Measurements from ENCODE around the gene CST8. TPM values are rescaled to one million over a fixed set of nuclear protein-coding genes. Genes with fewer than 3 reads are reported as not detected.

CST8 gene
- polyA plus RNA-seq, 1 of the 3 experiments (the other 2 are of a cell fraction), result not detected

DNA sequence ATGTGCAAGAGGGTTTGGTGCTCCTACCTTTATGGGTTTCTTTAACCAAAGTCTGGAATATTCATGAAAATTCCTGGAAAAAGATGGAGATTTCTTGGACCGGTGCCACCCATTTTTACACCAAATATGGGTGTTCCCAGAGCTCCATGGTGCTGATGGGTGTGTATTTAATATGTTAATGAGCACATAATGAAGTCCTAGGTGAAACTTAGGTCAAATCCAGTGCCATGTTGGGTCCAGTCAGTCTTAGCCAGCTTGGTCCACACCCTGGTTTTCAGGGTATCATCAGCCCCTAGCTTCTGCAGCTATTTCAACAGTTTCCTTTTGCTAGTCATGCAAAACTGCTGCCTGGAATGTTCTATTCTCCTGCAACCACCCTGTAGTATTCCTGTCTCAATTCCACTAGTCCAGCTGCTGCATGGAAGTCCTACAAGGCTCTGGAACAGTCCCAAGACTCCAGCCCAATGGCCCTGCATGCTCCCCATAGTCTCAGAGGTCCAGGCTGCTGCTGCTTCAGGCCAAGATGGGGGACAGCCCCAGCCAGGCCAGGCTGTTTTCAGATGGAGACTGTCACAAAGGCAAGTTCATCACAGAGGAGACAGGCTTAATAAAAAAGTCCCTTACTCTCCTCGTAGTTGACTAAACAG is 45.5 kb downstream of the CST8 start:
- no peak overlapping the region for H3K9ac ChIP-seq
- WGBS (ENCODE audit: low lambda C conversion rate), result 0% methylated on average over 2 of the region's 2 CpGs
- H3K79me2 ChIP-seq (ENCODE audit: insufficient read depth), result no peaks in the 10 kb centered on the region
- DNase-seq, result no peak
- no peaks in the 10 kb centered on the region for H4K20me1 ChIP-seq (ENCODE audit: insufficient read depth)
- no peaks in the 10 kb centered on the region for H3K27me3 ChIP-seq (ENCODE audit: insufficient read depth)
- TF ChIP-seq RCOR1 (IDR thresholded peaks at IDR 0.05; ENCODE audit: low read length) (no peak), NFIC (IDR thresholded peaks at IDR 0.05; ENCODE audit: borderline replicate concordance) (no peak), FOXJ3 (CRISPR knock-in tag; IDR thresholded peaks at IDR 0.05) (no peak), SMC3 (IDR thresholded peaks at IDR 0.05; ENCODE audit: low read depth, low read length) (no peak), MXI1 (IDR thresholded peaks at IDR 0.05; ENCODE audit: low read depth, low read length) (no peak), EZH2phosphoT487 (IDR thresholded peaks at IDR 0.05; ENCODE audit: borderline replicate concordance, low read depth) (no peak), SIN3A (IDR thresholded peaks at IDR 0.05; ENCODE audit: borderline replicate concordance, low read depth, low read length) (no peak), JUND (IDR thresholded peaks at IDR 0.05) (no peak), FOXM1 (IDR thresholded peaks at IDR 0.05; ENCODE audit: low read depth) (no peak), TCF12 (IDR thresholded peaks at IDR 0.05) (no peak)
- TF ChIP-seq, protein P1, sequence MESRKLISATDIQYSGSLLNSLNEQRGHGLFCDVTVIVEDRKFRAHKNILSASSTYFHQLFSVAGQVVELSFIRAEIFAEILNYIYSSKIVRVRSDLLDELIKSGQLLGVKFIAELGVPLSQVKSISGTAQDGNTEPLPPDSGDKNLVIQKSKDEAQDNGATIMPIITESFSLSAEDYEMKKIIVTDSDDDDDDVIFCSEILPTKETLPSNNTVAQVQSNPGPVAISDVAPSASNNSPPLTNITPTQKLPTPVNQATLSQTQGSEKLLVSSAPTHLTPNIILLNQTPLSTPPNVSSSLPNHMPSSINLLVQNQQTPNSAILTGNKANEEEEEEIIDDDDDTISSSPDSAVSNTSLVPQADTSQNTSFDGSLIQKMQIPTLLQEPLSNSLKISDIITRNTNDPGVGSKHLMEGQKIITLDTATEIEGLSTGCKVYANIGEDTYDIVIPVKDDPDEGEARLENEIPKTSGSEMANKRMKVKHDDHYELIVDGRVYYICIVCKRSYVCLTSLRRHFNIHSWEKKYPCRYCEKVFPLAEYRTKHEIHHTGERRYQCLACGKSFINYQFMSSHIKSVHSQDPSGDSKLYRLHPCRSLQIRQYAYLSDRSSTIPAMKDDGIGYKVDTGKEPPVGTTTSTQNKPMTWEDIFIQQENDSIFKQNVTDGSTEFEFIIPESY (IDR thresholded peaks at IDR 0.05; ENCODE audit: borderline replicate concordance, low read depth), result no peak
- TF ChIP-seq, protein P2, sequence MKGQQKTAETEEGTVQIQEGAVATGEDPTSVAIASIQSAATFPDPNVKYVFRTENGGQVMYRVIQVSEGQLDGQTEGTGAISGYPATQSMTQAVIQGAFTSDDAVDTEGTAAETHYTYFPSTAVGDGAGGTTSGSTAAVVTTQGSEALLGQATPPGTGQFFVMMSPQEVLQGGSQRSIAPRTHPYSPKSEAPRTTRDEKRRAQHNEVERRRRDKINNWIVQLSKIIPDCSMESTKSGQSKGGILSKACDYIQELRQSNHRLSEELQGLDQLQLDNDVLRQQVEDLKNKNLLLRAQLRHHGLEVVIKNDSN (IDR thresholded peaks at IDR 0.05; ENCODE audit: borderline replicate concordance, low read depth), result no peak
- no peaks in the 10 kb centered on the region for H3K36me3 ChIP-seq (replicated peaks in 1 of 2; ENCODE audit: control insufficient read depth in 1 of 2, insufficient read depth in 2 of 2, low read length in 1 of 2)
- no peaks in the 10 kb centered on the region for H3K9me2 ChIP-seq
- H3K9me3 ChIP-seq, result no peaks in the 10 kb centered on the region
- H3K4me2 ChIP-seq, result no peak overlapping the region
- H3K4me1 ChIP-seq (ENCODE audit: control insufficient read depth in 1 of 2, insufficient read depth in 2 of 2, low read depth in 1 of 2, low read length in 1 of 2), result no peaks in the 10 kb centered on the region
- H3K4me3 ChIP-seq (ENCODE audit: low read depth in 2 of 2, low read length in 1 of 2), result no peak overlapping the region
- no peak overlapping the region for H2AFZ ChIP-seq (ENCODE audit: low read depth)
- H3K27ac ChIP-seq (ENCODE audit: low read depth in 2 of 2, low read length in 1 of 2), result no peak overlapping the region
- CTCF ChIA-PET, result no interaction called here
- POLR2A ChIA-PET, result no interaction called here
- H3F3A ChIP-seq (replicated peaks; ENCODE audit: insufficient read depth), result no peaks in the 10 kb centered on the region

DNA sequence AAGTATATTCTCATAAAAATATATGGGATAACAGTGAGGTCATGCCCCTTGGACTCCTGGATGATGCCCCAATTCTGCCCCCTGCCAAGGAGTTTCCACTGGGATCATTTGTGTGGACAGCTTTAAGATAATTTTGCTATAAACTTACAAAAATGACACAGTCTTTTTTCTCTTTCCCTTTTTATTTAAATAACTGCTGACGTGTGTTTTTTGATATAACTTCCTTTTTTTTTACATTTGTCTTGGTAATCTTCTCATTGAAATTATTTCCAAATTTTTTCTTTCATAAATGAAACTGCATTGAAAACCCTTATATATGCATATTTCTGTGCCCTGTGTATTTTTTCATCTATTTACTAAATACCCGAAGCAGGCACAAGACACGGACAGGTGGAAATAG is 46.1 kb downstream of the CST8 start:
- DNase-seq, result no peak
- POLR2A ChIA-PET, result no interaction called here
- Histone ChIP-seq H2AFZ (ENCODE audit: low read depth) (no peak overlapping the region), H3K4me2 (no peak overlapping the region), H3K36me3 (replicated peaks in 1 of 2; ENCODE audit: control insufficient read depth in 1 of 2, insufficient read depth in 2 of 2, low read length in 1 of 2) (no peaks in the 10 kb centered on the region), H3K9me3 (no peaks in the 10 kb centered on the region), H4K20me1 (ENCODE audit: insufficient read depth) (no peaks in the 10 kb centered on the region), H3F3A (replicated peaks; ENCODE audit: insufficient read depth) (no peaks in the 10 kb centered on the region), H3K4me3 (ENCODE audit: low read depth in 2 of 2, low read length in 1 of 2) (no peak overlapping the region), H3K9ac (no peak overlapping the region), H3K4me1 (ENCODE audit: control insufficient read depth in 1 of 2, insufficient read depth in 2 of 2, low read depth in 1 of 2, low read length in 1 of 2) (no peaks in the 10 kb centered on the region), H3K79me2 (ENCODE audit: insufficient read depth) (no peaks in the 10 kb centered on the region), H3K9me2 (no peaks in the 10 kb centered on the region), H3K27ac (ENCODE audit: low read depth in 2 of 2, low read length in 1 of 2) (no peak overlapping the region), H3K27me3 (ENCODE audit: insufficient read depth) (no peaks in the 10 kb centered on the region)
- 5% methylated on average over 3 of the region's 3 CpGs for WGBS (ENCODE audit: low lambda C conversion rate)
- no peak for TF ChIP-seq SMC3 (IDR thresholded peaks at IDR 0.05; ENCODE audit: low read depth, low read length)
- no peak for TF ChIP-seq EP300 (IDR thresholded peaks at IDR 0.05; ENCODE audit: borderline replicate concordance in 1 of 2, low read depth in 1 of 2, low read length in 1 of 2)
- TF ChIP-seq JUND (IDR thresholded peaks at IDR 0.05), result no peak
- no peak for TF ChIP-seq MXI1 (IDR thresholded peaks at IDR 0.05; ENCODE audit: low read depth, low read length)
- no peak for TF ChIP-seq YY1 (IDR thresholded peaks at IDR 0.05; ENCODE audit: low read depth)
- no peak for TF ChIP-seq RAD21 (IDR thresholded peaks at IDR 0.05; ENCODE audit: low read length)
- TF ChIP-seq SIN3A (IDR thresholded peaks at IDR 0.05; ENCODE audit: borderline replicate concordance, low read depth, low read length), result no peak
- TF ChIP-seq, protein P2 (IDR thresholded peaks at IDR 0.05; ENCODE audit: borderline replicate concordance, low read depth), result no peak
- no peak for TF ChIP-seq FOXJ3 (CRISPR knock-in tag; IDR thresholded peaks at IDR 0.05)
- TF ChIP-seq EZH2phosphoT487 (IDR thresholded peaks at IDR 0.05; ENCODE audit: borderline replicate concordance, low read depth), result no peak
- TF ChIP-seq RXRA (IDR thresholded peaks at IDR 0.05; ENCODE audit: borderline replicate concordance, low read depth), result no peak
- no peak for TF ChIP-seq CHD2 (IDR thresholded peaks at IDR 0.05; ENCODE audit: low read length, partially characterized antibody)
- TF ChIP-seq MEF2A (IDR thresholded peaks at IDR 0.05; ENCODE audit: borderline replicate concordance, low read depth), result no peak
- TF ChIP-seq ELF1 (IDR thresholded peaks at IDR 0.05), result no peak
- no peak for TF ChIP-seq GATA2 (CRISPR knock-in tag; IDR thresholded peaks at IDR 0.05)
- no peak for TF ChIP-seq RFX5 (IDR thresholded peaks at IDR 0.05; ENCODE audit: low read length)
- no peak for TF ChIP-seq NFIC (IDR thresholded peaks at IDR 0.05; ENCODE audit: borderline replicate concordance)
- no peak for TF ChIP-seq TAF1 (IDR thresholded peaks at IDR 0.05; ENCODE audit: borderline replicate concordance, low read depth, low read length)
- TF ChIP-seq, protein P1 (IDR thresholded peaks at IDR 0.05; ENCODE audit: borderline replicate concordance, low read depth), result no peak
- CTCF ChIA-PET, result no interaction called here

All from SK-N-SH (cell line).